Smooth muscle cell (in vitro differentiated cells): ENCODE results near the gene SELE. TPM values are rescaled to one million over a fixed set of nuclear protein-coding genes. Genes with fewer than 3 reads are reported as not detected.

ENCODE experiments used
- DNase-seq: peaks from one replicate; lab custom pipeline; 2025; ENCODE audit not compliant: unreplicated experiment; lab: John Stamatoyannopoulos, UW
- H2AFZ ChIP-seq: fragments of 200-600 bp; sonication (generic); 2 replicates; pipeline ENCODE4 v1.6.0; 2016; ENCODE audit warnings: antibody characterized with exemption, low read depth, mild to moderate bottlenecking
- H3F3A ChIP-seq: fragments of 200-600 bp; sonication (generic); 2 replicates; pipeline ENCODE4 v1.6.0; 2017; ENCODE audit warnings: antibody characterized with exemption, low read depth
- H3K27ac ChIP-seq: fragments of 200-600 bp; sonication (generic); 2 replicates; pipeline ENCODE4 v1.5.1; 2016; ENCODE audit warnings: low read depth, mild to moderate bottlenecking
- H3K27me3 ChIP-seq: fragments of 200-600 bp; sonication (generic); 2 replicates; pipeline ENCODE4 v1.6.1; 2016; ENCODE audit warnings: low read depth, mild to moderate bottlenecking
- H3K36me3 ChIP-seq: fragments of 200-600 bp; sonication (generic); 2 replicates; pipeline ENCODE4 v1.5.1; 2016; ENCODE audit warnings: low read depth
- H3K4me1 ChIP-seq: fragments of 200-600 bp; sonication (generic); 2 replicates; pipeline ENCODE4 v1.5.1; 2016; ENCODE audit warnings: low read depth
- H3K4me2 ChIP-seq: fragments of 200-600 bp; sonication (generic); 2 replicates; pipeline ENCODE4 v1.6.0; 2016; ENCODE audit warnings: mild to moderate bottlenecking
- H3K4me3 ChIP-seq: fragments of 200-600 bp; sonication (generic); 2 replicates; pipeline ENCODE4 v1.5.1; 2016; ENCODE audit warnings: mild to moderate bottlenecking
- H3K79me2 ChIP-seq: fragments of 200-600 bp; sonication (generic); 2 replicates; pipeline ENCODE4 v1.6.0; 2016; ENCODE audit warnings: low read depth, mild to moderate bottlenecking
- H3K9ac ChIP-seq: fragments of 200-600 bp; sonication (generic); 2 replicates; pipeline ENCODE4 v1.6.0; 2016; ENCODE audit warnings: low read depth
- H3K9me3 ChIP-seq: fragments of 200-600 bp; sonication (generic); replicated peaks from 2 replicates; pipeline ENCODE4 v1.5.1; 2016; ENCODE audit warnings: low read depth
- H4K20me1 ChIP-seq: fragments of 200-600 bp; sonication (generic); 2 replicates; pipeline ENCODE4 v1.6.0; 2016; ENCODE audit warnings: low read depth
- WGBS: methylation state at CpG from one replicate; pipeline ENCODE4 v1.1.7; 2016; ENCODE audit warnings: low lambda C conversion rate; 5-methylcytosine and 5-hydroxymethylcytosine counted together
- polyA plus RNA-seq: library from polyadenylated mRNA; unstranded; fragments of >200 nt; fragmentation: Nextera tagmentation; extraction: Ambion mirVana; gene quantifications from 2 replicates; pipeline ENCODE4 v1.2.1, GENCODE V29; 2016
- total RNA-seq: library from RNA; depleted of rRNA; stranded (reverse); fragments of >200 nt; gene quantifications from 2 replicates; pipeline ENCODE4 v1.2.3, GENCODE V29; 2014
- TF ChIP-seq, protein P1 (sequence below): fragments of 200-600 bp; sonication (generic); IDR thresholded peaks from 2 replicates; pipeline ENCODE4 v1.5.1; 2017; ENCODE audit warnings: borderline replicate concordance, mild to moderate bottlenecking, antibody characterized with exemption; ENCODE audit not compliant: insufficient read depth, poor library complexity, severe bottlenecking

Gene SELE
- total and polyA plus RNA-seq, 2 experiments from 2014 or later: 0.05 TPM; not detected in 1

DNA sequence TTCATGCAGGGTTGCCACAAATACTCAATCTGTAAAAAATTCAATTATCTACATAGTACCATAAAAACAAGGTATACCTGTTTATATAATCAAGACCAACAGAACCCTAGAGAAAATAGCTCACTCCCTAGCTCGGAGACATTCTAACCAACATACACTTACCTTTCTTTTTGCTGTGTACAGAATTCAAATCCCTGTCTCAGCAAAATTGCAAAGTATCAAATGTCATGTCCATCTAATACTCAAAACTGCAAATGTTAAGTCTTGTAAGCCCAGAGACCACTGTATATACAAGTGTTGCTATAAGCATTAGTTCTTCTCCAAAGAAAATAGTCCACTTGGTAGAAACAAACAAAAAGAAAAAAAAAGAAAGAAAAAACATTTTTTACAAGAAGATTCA is 16.2 kb upstream of the SELE start:
- no peak overlapping the region for H2AFZ ChIP-seq
- DNase-seq: no peak
- no peaks in the 10 kb centered on the region for H3K27me3 ChIP-seq
- H3K9ac ChIP-seq: no peak overlapping the region
- no peak overlapping the region for H3K27ac ChIP-seq
- H4K20me1 ChIP-seq: no peaks in the 10 kb centered on the region
- TF ChIP-seq, protein P1, sequence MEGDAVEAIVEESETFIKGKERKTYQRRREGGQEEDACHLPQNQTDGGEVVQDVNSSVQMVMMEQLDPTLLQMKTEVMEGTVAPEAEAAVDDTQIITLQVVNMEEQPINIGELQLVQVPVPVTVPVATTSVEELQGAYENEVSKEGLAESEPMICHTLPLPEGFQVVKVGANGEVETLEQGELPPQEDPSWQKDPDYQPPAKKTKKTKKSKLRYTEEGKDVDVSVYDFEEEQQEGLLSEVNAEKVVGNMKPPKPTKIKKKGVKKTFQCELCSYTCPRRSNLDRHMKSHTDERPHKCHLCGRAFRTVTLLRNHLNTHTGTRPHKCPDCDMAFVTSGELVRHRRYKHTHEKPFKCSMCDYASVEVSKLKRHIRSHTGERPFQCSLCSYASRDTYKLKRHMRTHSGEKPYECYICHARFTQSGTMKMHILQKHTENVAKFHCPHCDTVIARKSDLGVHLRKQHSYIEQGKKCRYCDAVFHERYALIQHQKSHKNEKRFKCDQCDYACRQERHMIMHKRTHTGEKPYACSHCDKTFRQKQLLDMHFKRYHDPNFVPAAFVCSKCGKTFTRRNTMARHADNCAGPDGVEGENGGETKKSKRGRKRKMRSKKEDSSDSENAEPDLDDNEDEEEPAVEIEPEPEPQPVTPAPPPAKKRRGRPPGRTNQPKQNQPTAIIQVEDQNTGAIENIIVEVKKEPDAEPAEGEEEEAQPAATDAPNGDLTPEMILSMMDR: no peak
- peaks cover 12% of the 10 kb centered on the region for H3F3A ChIP-seq
- no peak overlapping the region for H3K4me2 ChIP-seq
- H3K9me3 ChIP-seq: no peaks in the 10 kb centered on the region
- no peaks in the 10 kb centered on the region for H3K36me3 ChIP-seq
- H3K4me3 ChIP-seq: no peak overlapping the region
- H3K4me1 ChIP-seq: peaks cover 9% of the 10 kb centered on the region
- 94% methylated on average over 1 of the region's 1 CpG for WGBS
- H3K79me2 ChIP-seq: no peaks in the 10 kb centered on the region

DNA sequence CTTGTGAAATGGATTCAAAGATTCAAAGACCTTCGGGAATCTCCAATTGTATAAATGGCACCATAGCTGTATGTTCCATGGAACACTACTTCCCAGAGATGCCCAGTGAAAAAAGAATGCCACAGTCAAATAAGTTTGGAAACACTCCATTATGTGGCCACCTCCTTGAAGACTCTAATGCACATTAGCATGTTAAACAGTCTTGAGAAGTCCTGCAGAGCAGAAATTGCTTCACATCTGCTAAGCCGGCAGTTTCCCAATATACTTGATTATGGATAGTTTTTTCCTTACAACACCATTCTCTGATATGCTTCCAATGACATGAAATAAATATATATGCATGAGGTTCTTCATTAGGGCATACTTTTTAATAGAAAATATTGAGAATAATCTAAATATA is 12.7 kb upstream of the SELE start:
- Histone ChIP-seq H3K4me2 (no peak overlapping the region), H2AFZ (no peak overlapping the region), H3K4me1 (peaks cover 9% of the 10 kb centered on the region), H3K27me3 (no peaks in the 10 kb centered on the region), H4K20me1 (no peaks in the 10 kb centered on the region), H3K4me3 (no peak overlapping the region), H3F3A (peaks cover 12% of the 10 kb centered on the region), H3K9me3 (no peaks in the 10 kb centered on the region), H3K27ac (no peak overlapping the region), H3K36me3 (no peaks in the 10 kb centered on the region), H3K79me2 (no peaks in the 10 kb centered on the region), H3K9ac (no peak overlapping the region)
- TF ChIP-seq, protein P1: no peak
- no peak for DNase-seq
- WGBS: 76% methylated on average over 2 of the region's 2 CpGs

DNA sequence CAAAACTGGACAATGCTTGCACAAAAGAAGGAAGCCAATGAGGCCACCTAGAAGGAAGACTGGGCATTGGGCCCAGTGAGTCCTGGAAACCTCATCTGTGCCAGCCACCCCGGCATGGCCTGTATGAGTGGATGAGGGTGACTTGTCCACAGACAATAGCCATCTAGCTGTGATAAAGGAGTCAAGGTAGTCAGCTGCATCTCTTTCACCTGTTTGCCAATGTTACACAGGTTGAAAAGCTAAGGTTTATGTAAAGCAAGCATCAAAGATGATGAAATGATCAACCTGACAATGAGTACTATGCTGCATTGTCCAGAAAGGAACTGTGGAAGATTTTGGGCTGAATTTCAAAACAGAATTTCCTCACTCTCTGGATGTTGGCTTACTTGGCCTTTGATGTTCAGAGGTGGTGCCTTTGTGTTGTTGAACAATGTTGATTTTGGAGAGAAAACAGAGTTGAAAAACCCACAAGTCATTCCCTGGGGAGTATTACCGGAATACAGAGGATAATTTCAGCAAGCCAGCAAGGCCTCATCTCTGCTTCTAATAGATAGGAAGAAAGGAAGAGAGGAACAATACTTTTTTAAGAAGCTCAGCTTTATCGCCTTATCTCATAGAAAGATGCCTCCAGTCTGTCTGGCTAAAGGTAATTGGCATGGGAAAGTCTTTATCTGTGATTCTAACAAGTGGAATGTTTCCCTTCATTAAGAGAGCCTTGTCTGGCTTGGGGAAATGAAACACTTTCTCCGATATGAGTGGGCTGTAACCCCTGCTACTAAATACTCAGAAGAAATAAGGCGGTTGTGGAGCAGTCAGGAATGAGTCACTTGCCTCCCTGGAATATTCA is 11.4 kb upstream of the SELE start:
- Histone ChIP-seq H4K20me1 (no peaks in the 10 kb centered on the region), H3K4me3 (no peak overlapping the region), H3K27ac (peak overlapping the region; percentile 40), H3K4me2 (peak overlapping the region; percentile 66), H3K79me2 (no peaks in the 10 kb centered on the region), H3F3A (peaks cover 12% of the 10 kb centered on the region), H3K4me1 (peaks cover 12% of the 10 kb centered on the region), H3K9me3 (no peaks in the 10 kb centered on the region), H3K27me3 (no peaks in the 10 kb centered on the region), H2AFZ (no peak overlapping the region), H3K36me3 (no peaks in the 10 kb centered on the region), H3K9ac (no peak overlapping the region)
- TF ChIP-seq, protein P1: no peak
- no peak for DNase-seq
- 24% methylated on average over 5 of the region's 5 CpGs for WGBS
